Measurements from ENCODE around the gene WBP1L. TPM values are rescaled to one million over a fixed set of nuclear protein-coding genes. Genes with fewer than 3 reads are reported as not detected.

WBP1L gene
- total RNA-seq, 2 donors from 2014 or later, result 123 to 268 TPM

DNA sequence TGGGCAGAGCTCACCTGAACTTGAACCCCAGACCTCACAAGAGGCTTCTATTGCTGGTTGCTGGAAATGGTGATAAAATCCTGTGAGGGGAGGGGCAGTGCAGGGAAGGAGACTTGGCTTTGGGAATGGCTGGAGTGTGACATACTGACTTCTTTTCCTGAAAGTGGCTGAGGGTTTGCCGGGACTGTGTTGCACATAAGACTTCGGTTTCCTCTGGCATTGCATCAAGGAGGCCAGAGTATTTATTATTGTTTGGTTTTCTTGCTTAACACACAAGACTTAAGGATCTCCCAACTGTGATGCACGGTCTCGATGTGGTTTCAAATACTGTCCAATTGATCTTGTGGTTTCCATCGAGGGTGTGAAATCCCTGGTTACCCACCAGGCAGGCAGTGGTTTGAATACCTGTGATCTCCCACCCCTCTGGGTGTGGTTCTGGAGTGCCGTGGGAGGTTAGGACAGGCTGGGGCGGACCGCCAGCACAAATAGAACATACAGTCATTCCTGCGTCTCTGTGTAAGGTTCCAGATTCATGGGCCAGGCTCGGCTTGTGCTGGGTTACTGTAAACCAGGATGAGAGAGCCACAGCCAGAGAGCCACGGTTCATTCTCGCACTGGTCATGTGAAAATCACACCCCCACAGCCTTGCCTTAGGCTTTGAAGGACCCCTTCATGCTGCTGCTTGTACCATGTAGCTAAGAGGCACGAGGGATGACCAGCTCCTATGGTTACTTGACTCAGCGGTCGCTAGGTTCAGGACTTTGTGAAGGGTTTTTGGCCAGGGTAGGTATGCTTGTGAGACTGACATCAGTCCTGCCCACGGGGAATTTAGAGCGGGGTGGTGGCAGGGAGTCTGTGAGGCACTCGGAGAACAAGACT lies 39.2 kb downstream of the WBP1L start:
- TF ChIP-seq CTCF (IDR thresholded peaks at IDR 0.05), result no peak
- no peaks in the 10 kb centered on the region for H3K9me3 ChIP-seq
- H3K4me3 ChIP-seq, result peak overlapping the region; percentile 60
- ATAC-seq (ENCODE audit: insufficient number of reproducible peaks, low FRiP score, low read depth), result peak; percentile 65
- H3K27ac ChIP-seq, result peak overlapping the region; percentile 95 to 96
- H3K27me3 ChIP-seq (replicated peaks; ENCODE audit: insufficient read depth), result no peaks in the 10 kb centered on the region
- DNase-seq (ENCODE audit: low spot score), result peak; percentile 79
- peaks cover 90 to 93% of the 10 kb centered on the region in 2 donors for H3K4me1 ChIP-seq (ENCODE audit: control insufficient read depth in 1 of 2, low read depth in 2 of 2)
- H3K36me3 ChIP-seq, result no peaks in the 10 kb centered on the region

GRCh38 chr10:102783568-102783967 lies 39.8 kb downstream of the WBP1L start:
- no peak for ATAC-seq (ENCODE audit: insufficient number of reproducible peaks, low FRiP score, low read depth)
- H3K36me3 ChIP-seq, result no peaks in the 10 kb centered on the region
- H3K27ac ChIP-seq, result peak overlapping the region; percentile 95 to 96
- peak overlapping the region; percentile 60 for H3K4me3 ChIP-seq
- TF ChIP-seq CTCF (IDR thresholded peaks at IDR 0.05), result no peak
- peaks cover 84 to 86% of the 10 kb centered on the region in 2 donors for H3K4me1 ChIP-seq (ENCODE audit: control insufficient read depth in 1 of 2, low read depth in 2 of 2)
- no peaks in the 10 kb centered on the region for H3K27me3 ChIP-seq (replicated peaks; ENCODE audit: insufficient read depth)
- no peak for DNase-seq (ENCODE audit: low spot score)
- no peaks in the 10 kb centered on the region for H3K9me3 ChIP-seq

DNA sequence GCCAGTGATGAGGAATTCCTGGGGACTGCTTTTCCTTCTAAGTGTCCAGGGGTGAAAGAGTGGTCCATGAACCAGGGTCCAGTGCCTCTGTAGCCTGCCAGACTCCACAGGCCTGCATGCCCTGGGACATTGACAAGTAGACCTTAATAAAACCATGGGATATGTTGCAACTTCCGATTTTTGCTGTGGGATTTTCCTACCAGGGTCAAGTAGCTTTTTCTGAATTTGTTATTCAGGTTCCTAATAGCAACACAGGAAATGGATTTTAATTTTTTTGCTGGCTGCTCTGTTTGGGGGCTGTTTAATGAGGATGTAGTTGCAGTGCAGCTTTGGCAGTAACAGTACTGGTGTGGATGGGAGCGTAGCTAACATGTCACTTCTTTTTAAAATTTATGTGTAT lies 42.1 kb downstream of the WBP1L start:
- no peak for TF ChIP-seq CTCF (IDR thresholded peaks at IDR 0.05)
- ATAC-seq (ENCODE audit: insufficient number of reproducible peaks, low FRiP score, low read depth) (no peak), DNase-seq (ENCODE audit: low spot score) (no peak)
- Histone ChIP-seq H3K27me3 (replicated peaks; ENCODE audit: insufficient read depth) (no peaks in the 10 kb centered on the region), H3K9me3 (no peaks in the 10 kb centered on the region), H3K36me3 (no peaks in the 10 kb centered on the region), H3K4me1 (ENCODE audit: control insufficient read depth in 1 of 2, low read depth in 2 of 2) (peaks cover 66 to 69% of the 10 kb centered on the region in 2 donors), H3K4me3 (peak overlapping the region; percentile 2), H3K27ac (peak overlapping the region; percentile 52 to 69)

DNA sequence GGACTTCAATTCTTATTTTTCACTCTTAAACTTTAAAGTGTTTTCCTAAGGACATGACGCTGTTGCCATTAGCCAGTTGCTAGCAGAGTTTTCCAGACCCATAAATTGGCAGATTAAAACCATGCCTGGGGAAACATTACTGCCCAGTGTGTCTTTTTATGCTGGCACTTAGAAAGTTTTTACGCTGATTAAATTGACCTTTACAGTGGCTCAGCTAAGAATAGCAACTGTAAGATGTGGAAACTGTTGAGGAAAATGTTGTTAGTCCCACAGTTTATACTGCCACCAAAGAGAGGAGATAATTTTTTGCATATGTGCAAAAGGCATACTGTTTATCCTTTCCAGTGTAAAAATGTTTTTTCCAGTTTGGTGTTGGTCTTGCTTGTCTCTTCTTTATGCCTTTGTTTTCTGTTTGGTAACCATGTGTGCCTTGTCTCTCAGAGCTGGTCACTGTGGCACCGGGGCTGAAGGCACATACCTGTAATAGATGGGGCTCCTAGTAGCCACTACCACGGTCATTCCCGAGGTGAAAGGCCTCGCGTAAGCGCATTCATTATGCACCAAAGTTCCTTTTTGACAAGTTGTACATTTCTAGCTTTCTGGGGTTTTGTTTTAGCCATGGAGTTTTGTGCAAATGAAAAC lies 48.1 kb downstream of the WBP1L start:
- no peaks in the 10 kb centered on the region for H3K36me3 ChIP-seq
- no peak for TF ChIP-seq CTCF (IDR thresholded peaks at IDR 0.05)
- H3K4me1 ChIP-seq (ENCODE audit: control insufficient read depth in 1 of 2, low read depth in 2 of 2), result peaks cover 44 to 68% of the 10 kb centered on the region in 2 donors
- peak overlapping the region; percentile 21 to 43 for H3K27ac ChIP-seq
- H3K4me3 ChIP-seq, result no peak overlapping the region
- DNase-seq (ENCODE audit: low spot score), result no peak
- H3K9me3 ChIP-seq, result no peaks in the 10 kb centered on the region
- H3K27me3 ChIP-seq (replicated peaks; ENCODE audit: insufficient read depth), result no peaks in the 10 kb centered on the region
- ATAC-seq (ENCODE audit: insufficient number of reproducible peaks, low FRiP score, low read depth), result no peak

Measured in thoracic aorta (tissue), 2 donors.